NB4 (cell line): ENCODE data around the gene SCYGR7.
"Not testable (repeated sequence)": the region's sequence is repeated elsewhere in the genome, so short reads cannot be mapped to it uniquely, and the experiment has no call there.

Experiments used
- DNase-seq: peaks from one replicate; pipeline ENCODE4 v3.0.0; 2010; ENCODE audit warnings: low read depth
- H3K4me3 ChIP-seq: one replicate; pipeline ENCODE4 v1.5.1; 2011; ENCODE audit warnings: mild to moderate bottlenecking, low read depth, low read length, moderate library complexity
- CTCF ChIP-seq: IDR thresholded peaks from one replicate; pipeline ENCODE4 v1.5.1; 2012; ENCODE audit warnings: low read depth, low read length
- MAX ChIP-seq: IDR thresholded peaks from 2 replicates; pipeline ENCODE4 v1.6.1; 2011; ENCODE audit warnings: low read depth, low read length
- MYC ChIP-seq: IDR thresholded peaks from 2 replicates; pipeline ENCODE4 v1.6.1; 2011; ENCODE audit warnings: low read depth, low read length
- POLR2A ChIP-seq: IDR thresholded peaks from 2 replicates; pipeline ENCODE4 v1.6.1; 2011; ENCODE audit warnings: mild to moderate bottlenecking; ENCODE audit not compliant: insufficient read length; ENCODE audit errors: extremely low read depth

SCYGR7 gene

DNA sequence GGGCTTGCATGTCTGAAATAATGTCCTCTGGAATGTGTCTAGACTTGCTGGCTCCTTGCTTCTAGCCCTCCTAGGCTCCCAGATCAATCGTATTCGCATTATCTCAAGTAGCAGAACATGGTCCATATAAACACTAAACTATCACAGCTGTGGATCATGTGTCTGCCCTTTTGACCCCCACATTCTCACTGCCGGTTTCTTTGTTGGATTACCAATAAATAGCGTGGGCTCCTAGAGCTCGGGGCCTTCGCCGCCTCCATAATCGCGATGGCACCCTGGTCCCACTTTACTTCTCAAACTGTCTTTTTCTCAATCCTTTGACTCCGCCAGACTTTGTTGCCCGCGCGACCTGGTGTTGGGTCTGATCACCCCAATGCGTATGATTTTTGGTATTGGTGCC is 11.2 kb downstream of the SCYGR7 start:
- TF ChIP-seq MYC (no peak), CTCF (no peak), POLR2A (no peak), MAX (no peak)
- H3K4me3 ChIP-seq: no peak overlapping the region
- DNase-seq: no peak

DNA sequence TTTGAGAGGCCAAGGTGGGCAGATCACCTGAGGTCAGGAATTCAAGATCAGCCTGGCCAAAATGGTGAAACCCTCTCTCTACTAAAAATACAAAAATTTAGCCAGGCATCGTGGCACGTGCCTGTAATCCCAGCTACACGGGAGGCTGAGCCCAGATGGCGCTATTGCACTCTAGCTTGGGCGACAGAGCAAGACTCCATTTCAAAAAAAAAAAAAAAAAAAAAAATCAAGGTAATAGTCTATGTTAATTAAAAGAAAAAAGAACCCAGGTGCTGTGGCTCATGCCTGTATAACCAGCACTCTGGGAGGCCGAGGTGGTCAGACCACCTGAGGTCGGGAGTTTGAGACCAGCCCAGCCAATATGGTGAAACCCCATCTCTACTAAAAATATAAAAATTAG is 12.6 kb downstream of the SCYGR7 start:
- peak; percentile 31 for TF ChIP-seq CTCF
- not testable (repeated sequence) for H3K4me3 ChIP-seq
- DNase-seq: peak; percentile 39

DNA sequence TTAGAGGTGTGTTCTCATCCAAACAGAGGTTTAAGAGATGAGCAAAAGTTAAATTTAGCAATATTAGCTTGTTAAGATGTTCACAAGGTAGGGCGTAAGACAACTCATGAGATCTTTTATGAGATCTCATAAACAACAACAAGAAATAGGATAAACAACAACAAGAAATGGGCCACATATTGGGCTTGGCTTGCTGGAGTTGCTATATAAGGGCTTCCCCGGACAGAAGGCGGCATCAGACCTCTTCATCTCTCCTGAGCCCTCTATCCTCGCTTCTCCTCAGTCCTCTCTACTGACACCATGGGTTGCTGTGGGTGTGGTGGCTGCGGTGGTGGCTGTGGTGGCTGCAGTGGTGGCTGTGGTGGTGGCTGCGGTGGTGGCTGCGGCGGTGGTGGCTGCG is 17.5 kb downstream of the SCYGR7 start, which contains the start of gene SCYGR8:
Gene SCYGR8, plus strand, starts transcription at position 301 of the 400 bp plus-strand sequence. Its CDS starts 0 bp downstream, at position 301.
- H3K4me3 ChIP-seq: no peak within 1 kb of the TSS
- TF ChIP-seq POLR2A: no peak
- TF ChIP-seq MAX: no peak
- no peak for TF ChIP-seq CTCF
- no peak for TF ChIP-seq MYC
- DNase-seq: no peak

DNA sequence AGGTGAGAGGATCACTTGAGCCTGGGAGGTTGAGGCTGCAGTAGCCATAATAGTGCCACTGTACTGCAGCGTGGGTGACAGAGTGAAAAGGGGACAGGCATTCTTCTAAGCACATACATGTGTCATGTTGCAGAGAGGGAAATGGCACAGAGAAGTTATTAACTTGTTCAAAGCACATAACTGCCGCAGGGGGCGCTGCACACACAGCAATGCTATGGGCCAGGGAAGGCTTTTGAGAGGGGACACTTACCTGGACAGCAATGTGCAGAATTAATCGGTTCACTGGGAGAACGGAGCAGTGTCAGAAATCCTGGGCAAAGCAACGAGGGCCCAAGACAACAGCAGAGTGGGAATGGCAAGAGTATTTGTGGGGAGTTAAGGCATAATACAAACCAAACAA is 19.9 kb downstream of the SCYGR7 start:
- H3K4me3 ChIP-seq: no peak overlapping the region
- DNase-seq: peak; percentile 41
- peak; percentile 40 for TF ChIP-seq CTCF
- TF ChIP-seq MAX: no peak
- TF ChIP-seq POLR2A: no peak

DNA sequence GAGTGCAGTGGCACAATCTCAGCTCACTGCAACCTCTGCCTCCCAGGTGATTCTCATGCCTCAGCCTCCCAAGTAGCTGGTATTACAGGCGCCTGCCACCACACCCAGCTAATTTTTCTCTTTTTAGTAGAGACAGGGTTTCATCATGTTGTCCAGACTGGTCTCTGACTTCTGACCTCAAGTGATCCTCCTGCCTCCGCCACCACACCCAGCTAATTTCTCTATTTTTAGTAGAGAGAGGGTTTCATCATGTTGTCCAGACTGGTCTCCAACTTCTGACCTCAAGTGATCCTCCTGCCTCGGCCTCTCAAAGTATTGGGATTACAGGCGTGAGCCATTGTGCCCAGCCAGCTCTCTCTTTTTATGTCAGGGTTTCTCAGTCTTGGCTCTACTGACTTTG is 28.1 kb downstream of the SCYGR7 start:
- H3K4me3 ChIP-seq, DNase-seq: not testable (repeated sequence)

GRCh38 chr2:227759411-227760118 is 31.4 kb downstream of the SCYGR7 start:
- DNase-seq: no peak
- H3K4me3 ChIP-seq: no peak overlapping the region
- TF ChIP-seq MYC: no peak
- no peak for TF ChIP-seq MAX
- no peak for TF ChIP-seq CTCF
- no peak for TF ChIP-seq POLR2A
